Measurements from ENCODE around the gene KRTAP3-1. TPM values are rescaled to one million over a fixed set of nuclear protein-coding genes. Genes with fewer than 3 reads are reported as not detected.
"Not testable (repeated sequence)": the region's sequence is repeated elsewhere in the genome, so short reads cannot be mapped to it uniquely, and the experiment has no call there.

Gene KRTAP3-1
- total RNA-seq, 4 donors from 2014 or later = 5.6 to 95.2 (median 15.5) TPM; not detected in 1

GRCh38 chr17:41049110-41049509 lies 40.2 kb upstream of the KRTAP3-1 start:
- no peaks in the 10 kb centered on the region for H3K9me3 ChIP-seq
- H3K4me3 ChIP-seq = no peak overlapping the region
- no peak overlapping the region for H3K27ac ChIP-seq
- WGBS = 69% methylated on average over 2 of the region's 2 CpGs
- TF ChIP-seq POLR2AphosphoS5 (IDR thresholded peaks at IDR 0.05) (no peak), POLR2A (IDR thresholded peaks at IDR 0.05) (no peak), EP300 (IDR thresholded peaks at IDR 0.05) (no peak)
- TF ChIP-seq, protein P1, sequence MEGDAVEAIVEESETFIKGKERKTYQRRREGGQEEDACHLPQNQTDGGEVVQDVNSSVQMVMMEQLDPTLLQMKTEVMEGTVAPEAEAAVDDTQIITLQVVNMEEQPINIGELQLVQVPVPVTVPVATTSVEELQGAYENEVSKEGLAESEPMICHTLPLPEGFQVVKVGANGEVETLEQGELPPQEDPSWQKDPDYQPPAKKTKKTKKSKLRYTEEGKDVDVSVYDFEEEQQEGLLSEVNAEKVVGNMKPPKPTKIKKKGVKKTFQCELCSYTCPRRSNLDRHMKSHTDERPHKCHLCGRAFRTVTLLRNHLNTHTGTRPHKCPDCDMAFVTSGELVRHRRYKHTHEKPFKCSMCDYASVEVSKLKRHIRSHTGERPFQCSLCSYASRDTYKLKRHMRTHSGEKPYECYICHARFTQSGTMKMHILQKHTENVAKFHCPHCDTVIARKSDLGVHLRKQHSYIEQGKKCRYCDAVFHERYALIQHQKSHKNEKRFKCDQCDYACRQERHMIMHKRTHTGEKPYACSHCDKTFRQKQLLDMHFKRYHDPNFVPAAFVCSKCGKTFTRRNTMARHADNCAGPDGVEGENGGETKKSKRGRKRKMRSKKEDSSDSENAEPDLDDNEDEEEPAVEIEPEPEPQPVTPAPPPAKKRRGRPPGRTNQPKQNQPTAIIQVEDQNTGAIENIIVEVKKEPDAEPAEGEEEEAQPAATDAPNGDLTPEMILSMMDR (IDR thresholded peaks at IDR 0.05) = no peak
- no peak for DNase-seq (ENCODE audit: low spot score in 2 of 2)
- H3K27me3 ChIP-seq = peaks cover 9% of the 10 kb centered on the region
- no peaks in the 10 kb centered on the region for H3K36me3 ChIP-seq
- no peaks in the 10 kb centered on the region for H3K4me1 ChIP-seq

DNA sequence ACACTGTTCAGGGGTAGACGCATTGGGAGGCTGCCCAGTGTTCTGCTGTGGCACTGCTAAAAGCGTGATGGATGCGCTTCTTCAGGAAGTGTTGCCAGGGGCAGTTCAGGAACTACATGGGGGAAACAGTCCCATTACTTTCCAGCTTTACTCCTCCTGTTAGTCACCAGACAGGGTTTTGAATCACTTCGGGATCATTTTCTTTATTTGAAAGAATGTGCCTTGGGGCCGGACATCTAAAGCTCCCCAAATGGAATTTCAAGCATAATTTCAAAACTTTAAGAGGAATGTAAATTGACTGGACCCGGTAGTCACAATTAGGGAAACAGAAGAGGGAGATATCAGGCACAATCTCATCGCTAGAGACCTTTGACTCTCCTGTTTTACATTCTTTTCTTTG lies 39.5 kb upstream of the KRTAP3-1 start:
- no peak for DNase-seq (ENCODE audit: low spot score in 2 of 2)
- no peaks in the 10 kb centered on the region for H3K4me1 ChIP-seq
- 65% methylated on average over 7 of the region's 7 CpGs for WGBS
- no peak overlapping the region for H3K4me3 ChIP-seq
- peaks cover 9% of the 10 kb centered on the region for H3K27me3 ChIP-seq
- TF ChIP-seq POLR2AphosphoS5 (IDR thresholded peaks at IDR 0.05) = no peak
- no peaks in the 10 kb centered on the region for H3K9me3 ChIP-seq
- no peaks in the 10 kb centered on the region for H3K36me3 ChIP-seq
- no peak overlapping the region for H3K27ac ChIP-seq

- H3K9me3 ChIP-seq; DNase-seq (ENCODE audit: low spot score in 2 of 2); H3K27ac ChIP-seq; H3K4me1 ChIP-seq; H3K4me3 ChIP-seq; H3K27me3 ChIP-seq; H3K36me3 ChIP-seq: not testable (repeated sequence)
- WGBS = 82% methylated on average over 11 of the region's 33 CpGs
Observed at GRCh38 chr17:41046735-41047465, 38.0 kb upstream of the KRTAP3-1 start, which contains the start of gene KRTAP2-1. KRTAP2-1 (minus strand) TSS chr17:41047316; CDS start chr17:41047267, 49 bp downstream.

DNA sequence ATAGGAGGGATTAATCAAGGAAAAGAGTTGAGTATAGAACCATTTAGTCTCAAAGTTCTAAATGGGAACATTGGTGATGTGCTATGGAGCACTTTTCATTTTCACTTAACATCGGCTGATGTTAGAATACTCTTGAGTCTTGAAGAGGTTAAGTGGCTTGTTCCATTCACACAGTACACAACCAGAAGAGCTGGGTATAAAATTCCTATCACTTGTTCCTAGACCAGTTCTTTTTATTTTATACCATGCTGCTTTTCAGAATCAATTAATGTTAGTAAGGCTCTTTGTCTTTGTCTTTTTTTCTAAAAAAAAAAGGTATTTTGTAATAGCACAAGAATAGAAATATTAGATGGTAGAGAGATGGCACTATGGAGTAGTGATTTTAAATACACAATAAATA lies 34.0 kb upstream of the KRTAP3-1 start:
- Histone ChIP-seq H3K9me3 (peaks cover 4% of the 10 kb centered on the region), H3K4me1 (no peaks in the 10 kb centered on the region), H3K4me3 (no peak overlapping the region), H3K27me3 (peaks cover 5% of the 10 kb centered on the region), H3K27ac (no peak overlapping the region), H3K36me3 (no peaks in the 10 kb centered on the region)
- DNase-seq (ENCODE audit: low spot score in 2 of 2) = no peak
- TF ChIP-seq POLR2AphosphoS5 (IDR thresholded peaks at IDR 0.05) (no peak), POLR2A (IDR thresholded peaks at IDR 0.05) (no peak), EP300 (IDR thresholded peaks at IDR 0.05) (no peak)
- TF ChIP-seq, protein P1 (IDR thresholded peaks at IDR 0.05) = no peak
- 100% methylated on average over 1 of the region's 1 CpG for WGBS

- not testable (repeated sequence) for DNase-seq (ENCODE audit: low spot score in 2 of 2); H3K4me1 ChIP-seq; H3K9me3 ChIP-seq; H3K4me3 ChIP-seq; H3K36me3 ChIP-seq; H3K27ac ChIP-seq; H3K27me3 ChIP-seq
- 65% methylated on average over 11 of the region's 14 CpGs for WGBS
Observed at GRCh38 chr17:41040783-41041571, 32.0 kb upstream of the KRTAP3-1 start, which contains the start of gene KRTAP1-1. KRTAP1-1 (minus strand) TSS chr17:41041450; CDS start chr17:41041397, 53 bp downstream.

GRCh38 chr17:41037853-41038350 lies 29.0 kb upstream of the KRTAP3-1 start:
- H3K36me3 ChIP-seq = no peaks in the 10 kb centered on the region
- H3K27me3 ChIP-seq = no peaks in the 10 kb centered on the region
- no peak for TF ChIP-seq POLR2A (IDR thresholded peaks at IDR 0.05)
- TF ChIP-seq, protein P1 (IDR thresholded peaks at IDR 0.05) = no peak
- no peak for TF ChIP-seq EP300 (IDR thresholded peaks at IDR 0.05)
- no peak for TF ChIP-seq POLR2AphosphoS5 (IDR thresholded peaks at IDR 0.05)
- H3K9me3 ChIP-seq = no peaks in the 10 kb centered on the region
- no peak overlapping the region for H3K4me3 ChIP-seq
- WGBS = 87% methylated on average over 2 of the region's 2 CpGs
- no peak for DNase-seq (ENCODE audit: low spot score in 2 of 2)
- no peak overlapping the region for H3K27ac ChIP-seq
- no peaks in the 10 kb centered on the region for H3K4me1 ChIP-seq

GRCh38 chr17:41034346-41034935 lies 25.5 kb upstream of the KRTAP3-1 start, which contains the start of gene KRTAP1-3:
KRTAP1-3 (minus strand) TSS chr17:41034874; CDS start chr17:41034821, 53 bp downstream.
- not testable (repeated sequence) for DNase-seq (ENCODE audit: low spot score in 2 of 2)

More at GRCh38 chr17:41034346-41034935, 25.5 kb upstream of the KRTAP3-1 start, which contains the start of gene KRTAP1-3:
- not testable (repeated sequence) for H3K36me3 ChIP-seq, H3K27me3 ChIP-seq, H3K9me3 ChIP-seq, H3K4me1 ChIP-seq, H3K27ac ChIP-seq, H3K4me3 ChIP-seq
- 64% methylated on average over 10 of the region's 10 CpGs for WGBS

All from suprapubic skin (tissue), 4 donors.